HG02943 (cell line): Measurements from ENCODE around the gene EPS8L3.

Experiments
- ATAC-seq: cut with Tn5 transposase; IDR thresholded peaks from one replicate; pipeline ENCODE4 v1.9.1; 2021; ENCODE audit warnings: mild to moderate bottlenecking, low read depth, moderate library complexity; ENCODE audit not compliant: unreplicated experiment

The EPS8L3 gene

GRCh38 chr1:109793486-109794318, 30.0 kb upstream of the EPS8L3 start:
- ATAC-seq, result no peak

- ATAC-seq, result no peak
These were observed 29.4 kb upstream of the EPS8L3 start for GRCh38 chr1:109793089-109793485.

GRCh38 chr1:109792056-109792831, 28.5 kb upstream of the EPS8L3 start:
- no peak for ATAC-seq

- ATAC-seq, result no peak
These were observed 27.8 kb upstream of the EPS8L3 start for GRCh38 chr1:109791495-109792043.

- ATAC-seq, result peak; percentile 63
These were observed 27.2 kb upstream of the EPS8L3 start for GRCh38 chr1:109790735-109791494.

- no peak for ATAC-seq
These were observed 26.6 kb upstream of the EPS8L3 start for GRCh38 chr1:109790329-109790728.

GRCh38 chr1:109789551-109790180, 25.9 kb upstream of the EPS8L3 start:
- ATAC-seq, result no peak

- ATAC-seq, result no peak
These were observed 25.2 kb upstream of the EPS8L3 start for GRCh38 chr1:109788695-109789521.

GRCh38 chr1:109787845-109788601, 24.3 kb upstream of the EPS8L3 start:
- no peak for ATAC-seq

GRCh38 chr1:109787211-109787844, 23.6 kb upstream of the EPS8L3 start:
- ATAC-seq, result no peak

GRCh38 chr1:109786531-109787021, 22.9 kb upstream of the EPS8L3 start:
- no peak for ATAC-seq

GRCh38 chr1:109786112-109786480, 22.4 kb upstream of the EPS8L3 start:
- no peak for ATAC-seq

GRCh38 chr1:109785446-109786111, 21.9 kb upstream of the EPS8L3 start:
- ATAC-seq, result no peak

- no peak for ATAC-seq
These were observed 21.0 kb upstream of the EPS8L3 start for GRCh38 chr1:109784551-109785252.

- ATAC-seq, result no peak
These were observed 19.7 kb upstream of the EPS8L3 start for GRCh38 chr1:109783436-109783835.

- no peak for ATAC-seq
These were observed 19.2 kb upstream of the EPS8L3 start for GRCh38 chr1:109782927-109783326.

- no peak for ATAC-seq
These were observed 18.8 kb upstream of the EPS8L3 start for GRCh38 chr1:109782514-109782913.
